GM10248 (cell line): ENCODE measurements around the gene SHOX.

ENCODE experiments used
- CTCF ChIA-PET: fragments of 300-600 bp; sonication (Branson Sonifier 250); formaldehyde crosslinking; extraction: SDS; loops from one replicate; lab custom pipeline; 2021; ENCODE audit warnings: antibody characterized with exemption; lab: Yijun Ruan, JAX
- POLR2A ChIA-PET: fragments of 350-650 bp; sonication (Branson Sonifier 250); formaldehyde crosslinking; extraction: SDS; loops from one replicate; lab custom pipeline; 2020; ENCODE audit warnings: antibody characterized with exemption; lab: Yijun Ruan, JAX
- DNase-seq: peaks from one replicate; pipeline ENCODE4 v3.0.0; 2012; ENCODE audit errors: extremely low spot score
- CTCF ChIP-seq: IDR thresholded peaks from 2 replicates; pipeline ENCODE4 v1.5.1; 2012; ENCODE audit warnings: mild to moderate bottlenecking, low read depth; ENCODE audit errors: extremely low read depth, missing control alignments, control extremely low read depth

The SHOX gene

DNA sequence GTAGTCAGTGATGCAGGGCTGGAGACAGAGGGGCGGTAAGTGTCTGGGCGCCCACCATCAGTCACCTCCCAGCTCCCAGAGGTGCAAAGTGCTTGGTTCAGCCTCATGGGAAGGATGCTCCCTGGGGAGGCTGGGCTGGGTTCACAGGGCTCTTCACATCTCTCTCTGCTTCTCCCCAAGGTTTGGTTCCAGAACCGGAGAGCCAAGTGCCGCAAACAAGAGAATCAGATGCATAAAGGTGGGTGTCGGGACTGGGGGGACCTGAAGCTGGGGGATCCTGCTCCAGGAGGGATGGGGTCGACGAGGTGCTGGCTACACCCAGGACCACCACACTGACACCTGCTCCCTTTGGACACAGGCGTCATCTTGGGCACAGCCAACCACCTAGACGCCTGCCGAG is 10.1 kb downstream of the SHOX start:
- ChIA-PET CTCF (no interaction called here), POLR2A (no interaction called here)
- DNase-seq, result no peak
- TF ChIP-seq CTCF, result no peak

- no peak for TF ChIP-seq CTCF
- DNase-seq, result no peak
- CTCF ChIA-PET, result no interaction called here
- POLR2A ChIA-PET, result no interaction called here
Measured at GRCh38 chrX:641671-642435, 11.3 kb downstream of the SHOX start.

GRCh38 chrX:642436-643240 is 12.0 kb downstream of the SHOX start:
- ChIA-PET POLR2A (no interaction called here), CTCF (no interaction called here)
- no peak for TF ChIP-seq CTCF
- no peak for DNase-seq

DNA sequence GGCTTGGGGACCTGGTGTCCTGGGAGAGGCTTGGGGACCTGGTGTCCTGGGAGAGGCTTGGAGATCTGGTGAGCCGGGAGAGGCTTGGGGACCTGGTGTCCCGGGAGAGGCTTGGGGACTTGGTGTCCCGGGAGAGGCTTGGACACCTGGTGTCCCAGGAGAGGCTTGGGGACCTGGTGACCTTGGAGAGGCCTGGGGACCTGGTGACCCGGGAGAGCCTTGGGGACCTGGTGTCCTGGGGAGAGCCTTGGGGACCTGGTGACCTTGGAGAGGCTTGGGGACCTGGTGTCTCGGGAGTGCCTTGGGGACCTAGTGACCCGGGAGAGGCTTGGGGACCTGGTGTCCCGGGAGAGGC is 12.6 kb downstream of the SHOX start:
- ChIA-PET CTCF (no interaction called here), POLR2A (no interaction called here)
- no peak for DNase-seq
- TF ChIP-seq CTCF, result no peak

GRCh38 chrX:643911-644303 is 13.3 kb downstream of the SHOX start:
- DNase-seq, result no peak
- POLR2A ChIA-PET, result no interaction called here
- TF ChIP-seq CTCF, result no peak
- CTCF ChIA-PET, result no interaction called here

DNA sequence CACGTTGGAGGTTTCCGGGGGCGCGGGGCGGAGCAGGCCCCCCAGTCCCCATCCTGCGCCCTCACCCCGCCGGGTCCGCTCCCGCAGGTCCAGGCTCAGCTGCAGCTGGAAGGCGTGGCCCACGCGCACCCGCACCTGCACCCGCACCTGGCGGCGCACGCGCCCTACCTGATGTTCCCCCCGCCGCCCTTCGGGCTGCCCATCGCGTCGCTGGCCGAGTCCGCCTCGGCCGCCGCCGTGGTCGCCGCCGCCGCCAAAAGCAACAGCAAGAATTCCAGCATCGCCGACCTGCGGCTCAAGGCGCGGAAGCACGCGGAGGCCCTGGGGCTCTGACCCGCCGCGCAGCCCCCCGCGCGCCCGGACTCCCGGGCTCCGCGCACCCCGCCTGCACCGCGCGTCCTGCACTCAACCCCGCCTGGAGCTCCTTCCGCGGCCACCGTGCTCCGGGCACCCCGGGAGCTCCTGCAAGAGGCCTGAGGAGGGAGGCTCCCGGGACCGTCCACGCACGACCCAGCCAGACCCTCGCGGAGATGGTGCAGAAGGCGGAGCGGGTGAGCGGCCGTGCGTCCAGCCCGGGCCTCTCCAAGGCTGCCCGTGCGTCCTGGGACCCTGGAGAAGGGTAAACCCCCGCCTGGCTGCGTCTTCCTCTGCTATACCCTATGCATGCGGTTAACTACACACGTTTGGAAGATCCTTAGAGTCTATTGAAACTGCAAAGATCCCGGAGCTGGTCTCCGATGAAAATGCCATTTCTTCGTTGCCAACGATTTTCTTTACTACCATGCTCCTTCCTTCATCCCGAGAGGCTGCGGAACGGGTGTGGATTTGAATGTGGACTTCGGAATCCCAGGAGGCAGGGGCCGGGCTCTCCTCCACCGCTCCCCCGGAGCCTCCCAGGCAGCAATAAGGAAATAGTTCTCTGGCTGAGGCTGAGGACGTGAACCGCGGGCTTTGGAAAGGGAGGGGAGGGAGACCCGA is 14.0 kb downstream of the SHOX start:
- POLR2A ChIA-PET, result no interaction called here
- CTCF ChIA-PET, result no interaction called here
- TF ChIP-seq CTCF, result no peak
- DNase-seq, result no peak
